Thoracic aorta (tissue), 2 donors: ENCODE data around the gene ANKRD29. TPM values are rescaled to one million over a fixed set of nuclear protein-coding genes. Genes with fewer than 3 reads are reported as not detected.

Source experiments
- ATAC-seq: fragments of 150-250 bp; one replicate; pipeline ENCODE4 v1.8.0; 2017; ENCODE audit warnings: low read depth; ENCODE audit not compliant: insufficient number of reproducible peaks, low FRiP score
- DNase-seq: peaks from one replicate; pipeline ENCODE4 v3.0.0-alpha.2; 2020; ENCODE audit warnings: low spot score
- H3K27ac ChIP-seq, 2 donors: fragments of 200-600 bp; sonication (generic); 1 replicate in 1 of 2; 2 replicates in 1 of 2; pipeline ENCODE4 v1.5.1; 2016; ENCODE audit warnings: mild to moderate bottlenecking in 2 of 2, moderate library complexity in 2 of 2
- H3K27me3 ChIP-seq: fragments of 200-600 bp; sonication (generic); replicated peaks from 2 replicates; pipeline ENCODE4 v1.6.0; 2016; ENCODE audit warnings: mild to moderate bottlenecking; ENCODE audit not compliant: insufficient read depth
- H3K36me3 ChIP-seq: fragments of 200-600 bp; sonication (generic); one replicate; pipeline ENCODE4 v1.5.1; 2016
- H3K4me1 ChIP-seq, 2 donors: fragments of 200-600 bp; sonication (generic); 1 replicate in 1 of 2; 2 replicates in 1 of 2; pipeline versions ENCODE4 v1.5.1 to v1.6.0; 2016; ENCODE audit warnings: low read depth in 2 of 2, mild to moderate bottlenecking in 1 of 2; ENCODE audit not compliant: control insufficient read depth in 1 of 2
- H3K4me3 ChIP-seq: fragments of 200-600 bp; sonication (generic); 2 replicates; pipeline ENCODE4 v1.5.1; 2016; ENCODE audit warnings: mild to moderate bottlenecking
- H3K9me3 ChIP-seq: fragments of 200-600 bp; sonication (generic); 2 replicates; pipeline ENCODE4 v1.5.1; 2016
- total RNA-seq, 2 donors: library from RNA; depleted of rRNA; stranded (reverse); fragments of >200 nt; gene quantifications; one replicate each; pipeline versions ENCODE4 v1.1.0 to v1.2.3, GENCODE V29; 2016
- TF ChIP-seq, protein P1 (sequence below): fragments of 200-600 bp; sonication (generic); IDR thresholded peaks from one replicate; pipeline ENCODE4 v1.5.1; 2019; ENCODE audit warnings: antibody characterized with exemption

ANKRD29 gene
- total RNA-seq, 2 donors from 2014 or later = 5.6 to 15.7 TPM

DNA sequence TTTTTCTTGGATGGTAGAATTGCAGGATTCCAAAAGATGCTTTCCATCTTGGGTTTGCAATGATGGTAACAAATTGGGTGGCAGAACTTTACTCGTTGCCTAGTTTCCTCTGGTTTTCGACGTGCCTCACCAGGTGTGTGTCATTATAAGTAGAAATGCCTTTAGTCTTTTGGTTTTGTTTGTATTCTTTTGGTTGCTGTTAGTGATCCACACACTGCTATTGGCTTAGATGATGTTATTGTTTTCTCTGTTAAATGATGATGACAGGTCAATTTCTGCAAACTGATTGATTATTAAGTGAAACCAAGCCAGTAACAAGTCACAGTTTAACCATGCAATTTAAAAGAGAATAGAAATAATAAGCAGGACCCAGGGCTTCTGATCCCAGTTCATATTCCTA, 20.4 kb upstream of the ANKRD29 start:
- no peak overlapping the region for H3K27ac ChIP-seq
- no peak overlapping the region for H3K4me3 ChIP-seq
- no peaks in the 10 kb centered on the region for H3K36me3 ChIP-seq
- TF ChIP-seq, protein P1, sequence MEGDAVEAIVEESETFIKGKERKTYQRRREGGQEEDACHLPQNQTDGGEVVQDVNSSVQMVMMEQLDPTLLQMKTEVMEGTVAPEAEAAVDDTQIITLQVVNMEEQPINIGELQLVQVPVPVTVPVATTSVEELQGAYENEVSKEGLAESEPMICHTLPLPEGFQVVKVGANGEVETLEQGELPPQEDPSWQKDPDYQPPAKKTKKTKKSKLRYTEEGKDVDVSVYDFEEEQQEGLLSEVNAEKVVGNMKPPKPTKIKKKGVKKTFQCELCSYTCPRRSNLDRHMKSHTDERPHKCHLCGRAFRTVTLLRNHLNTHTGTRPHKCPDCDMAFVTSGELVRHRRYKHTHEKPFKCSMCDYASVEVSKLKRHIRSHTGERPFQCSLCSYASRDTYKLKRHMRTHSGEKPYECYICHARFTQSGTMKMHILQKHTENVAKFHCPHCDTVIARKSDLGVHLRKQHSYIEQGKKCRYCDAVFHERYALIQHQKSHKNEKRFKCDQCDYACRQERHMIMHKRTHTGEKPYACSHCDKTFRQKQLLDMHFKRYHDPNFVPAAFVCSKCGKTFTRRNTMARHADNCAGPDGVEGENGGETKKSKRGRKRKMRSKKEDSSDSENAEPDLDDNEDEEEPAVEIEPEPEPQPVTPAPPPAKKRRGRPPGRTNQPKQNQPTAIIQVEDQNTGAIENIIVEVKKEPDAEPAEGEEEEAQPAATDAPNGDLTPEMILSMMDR = no peak
- no peak for ATAC-seq
- no peaks in the 10 kb centered on the region for H3K9me3 ChIP-seq
- H3K27me3 ChIP-seq = no peaks in the 10 kb centered on the region
- peaks cover 4 to 5% of the 10 kb centered on the region in 2 donors for H3K4me1 ChIP-seq
- no peak for DNase-seq

DNA sequence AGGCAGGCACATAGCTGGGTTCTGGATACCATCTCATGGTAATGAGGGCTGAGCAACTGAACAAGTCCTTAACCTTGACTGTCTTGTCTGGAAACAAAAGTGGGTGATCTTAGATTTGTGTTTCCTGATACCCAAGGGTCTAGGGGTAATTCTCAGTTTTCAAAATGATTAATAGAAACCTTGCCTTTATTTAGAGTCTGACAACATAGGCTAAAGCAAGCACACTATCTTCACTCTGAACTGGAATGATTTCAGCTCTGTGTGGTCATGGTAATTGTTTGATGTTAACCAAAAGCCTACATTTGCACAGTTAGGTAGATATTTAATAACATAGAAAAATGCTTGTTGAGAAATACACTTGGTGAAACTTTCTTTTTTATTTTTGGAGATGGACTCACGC, 19.8 kb upstream of the ANKRD29 start:
- peaks cover 4% of the 10 kb centered on the region in 2 donors for H3K4me1 ChIP-seq
- no peak for ATAC-seq
- H3K27ac ChIP-seq = no peak overlapping the region
- no peak for DNase-seq
- no peaks in the 10 kb centered on the region for H3K27me3 ChIP-seq
- TF ChIP-seq, protein P1 = no peak
- H3K4me3 ChIP-seq = no peak overlapping the region
- no peaks in the 10 kb centered on the region for H3K36me3 ChIP-seq
- H3K9me3 ChIP-seq = no peaks in the 10 kb centered on the region

DNA sequence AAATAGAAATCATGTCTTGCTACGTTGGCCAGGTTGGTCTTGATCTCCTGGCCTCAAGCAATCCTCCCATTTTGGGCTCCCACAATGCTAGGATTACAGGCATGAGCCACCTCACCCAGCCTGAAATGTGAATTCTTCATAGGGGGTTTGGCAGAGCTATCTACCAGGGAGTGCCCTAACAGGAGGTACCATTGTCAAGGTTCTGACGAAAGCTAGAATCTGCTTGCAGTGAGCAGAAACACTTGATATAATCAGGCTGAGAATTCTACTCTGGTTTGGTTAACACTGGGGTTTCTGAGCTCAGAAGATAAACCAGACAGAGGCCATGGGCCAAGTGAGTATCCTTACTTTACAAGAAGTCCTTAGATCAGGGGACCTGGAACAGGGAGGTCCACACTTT, 19.3 kb upstream of the ANKRD29 start:
- ATAC-seq (no peak), DNase-seq (no peak)
- H3K4me1 ChIP-seq = peaks cover 4% of the 10 kb centered on the region in 2 donors
- H3K27ac ChIP-seq = no peak overlapping the region
- H3K9me3 ChIP-seq = no peaks in the 10 kb centered on the region
- no peak overlapping the region for H3K4me3 ChIP-seq
- H3K27me3 ChIP-seq = no peaks in the 10 kb centered on the region
- TF ChIP-seq, protein P1 = no peak
- H3K36me3 ChIP-seq = no peaks in the 10 kb centered on the region

DNA sequence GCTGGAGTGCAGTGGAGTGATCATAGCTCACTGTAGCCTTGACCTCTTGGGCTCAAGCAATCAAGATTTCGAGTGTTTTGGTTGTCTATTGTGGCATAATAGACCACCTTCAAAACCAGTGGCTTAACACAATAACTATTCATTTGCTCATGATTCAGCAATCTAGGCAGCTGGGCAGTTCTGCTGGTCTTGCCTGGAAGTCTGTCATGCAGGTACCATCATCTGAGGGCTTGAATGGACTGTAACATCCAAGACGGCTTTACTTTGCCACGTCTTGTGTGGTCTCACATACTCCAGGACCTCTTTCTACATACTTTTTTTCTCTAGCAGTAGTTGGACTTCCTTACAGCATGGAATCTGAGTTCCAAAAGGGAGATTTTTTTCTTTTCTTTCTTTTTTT, 13.2 kb upstream of the ANKRD29 start:
- H3K27ac ChIP-seq = no peak overlapping the region
- TF ChIP-seq, protein P1 = no peak
- H3K9me3 ChIP-seq = no peaks in the 10 kb centered on the region
- no peak for ATAC-seq
- H3K4me1 ChIP-seq = peaks cover 3 to 14% of the 10 kb centered on the region in 2 donors
- no peak overlapping the region for H3K4me3 ChIP-seq
- no peaks in the 10 kb centered on the region for H3K36me3 ChIP-seq
- H3K27me3 ChIP-seq = no peaks in the 10 kb centered on the region
- no peak for DNase-seq

DNA sequence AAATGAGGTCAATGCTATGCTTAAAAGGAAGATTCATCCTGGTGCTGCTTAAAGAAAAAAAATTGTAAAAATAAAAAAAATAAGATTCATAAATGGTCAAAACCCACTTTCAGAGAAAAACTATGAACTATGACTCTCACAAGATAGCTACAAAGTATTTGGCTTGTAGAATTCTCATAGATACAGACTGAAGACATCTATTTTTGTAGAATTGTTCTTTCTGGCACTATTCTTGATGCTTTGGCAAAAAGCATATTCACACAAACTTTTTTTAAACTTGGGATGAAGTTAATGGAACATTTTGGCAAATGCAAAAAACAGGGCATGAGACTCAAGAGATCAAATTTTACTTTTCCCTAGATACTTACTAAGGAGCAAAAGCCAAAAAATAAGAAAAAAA, 12.5 kb upstream of the ANKRD29 start:
- Histone ChIP-seq H3K9me3 (no peaks in the 10 kb centered on the region), H3K27ac (no peak overlapping the region), H3K36me3 (no peaks in the 10 kb centered on the region), H3K27me3 (no peaks in the 10 kb centered on the region), H3K4me1 (peaks cover 3 to 14% of the 10 kb centered on the region in 2 donors), H3K4me3 (no peak overlapping the region)
- DNase-seq = no peak
- no peak for ATAC-seq
- TF ChIP-seq, protein P1 = no peak
